ENCODE measurements around the gene CHRM5.
"Not testable (repeated sequence)": the region's sequence is repeated elsewhere in the genome, so short reads cannot be mapped to it uniquely, and the experiment has no call there.

DNA sequence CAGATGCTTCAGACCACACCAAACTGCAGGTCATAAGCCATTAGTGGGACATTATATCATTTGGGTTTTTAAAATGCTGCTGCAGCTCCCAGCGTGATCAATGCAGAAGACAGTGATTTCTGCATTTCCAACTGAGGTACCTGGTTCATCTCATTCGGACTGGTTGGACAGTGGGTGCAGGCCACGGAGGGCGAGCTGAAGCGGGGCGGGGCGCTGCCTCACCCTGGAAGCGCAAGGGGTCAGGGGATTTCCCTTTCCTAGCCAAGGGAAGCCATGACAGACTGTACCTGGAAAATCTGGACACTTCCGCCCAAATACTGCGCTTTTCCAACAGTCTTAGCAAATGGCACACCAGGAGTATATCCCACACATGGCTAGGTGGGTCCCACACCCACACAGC, 27.4 kb downstream of the CHRM5 start:
- TF ChIP-seq, protein P1, sequence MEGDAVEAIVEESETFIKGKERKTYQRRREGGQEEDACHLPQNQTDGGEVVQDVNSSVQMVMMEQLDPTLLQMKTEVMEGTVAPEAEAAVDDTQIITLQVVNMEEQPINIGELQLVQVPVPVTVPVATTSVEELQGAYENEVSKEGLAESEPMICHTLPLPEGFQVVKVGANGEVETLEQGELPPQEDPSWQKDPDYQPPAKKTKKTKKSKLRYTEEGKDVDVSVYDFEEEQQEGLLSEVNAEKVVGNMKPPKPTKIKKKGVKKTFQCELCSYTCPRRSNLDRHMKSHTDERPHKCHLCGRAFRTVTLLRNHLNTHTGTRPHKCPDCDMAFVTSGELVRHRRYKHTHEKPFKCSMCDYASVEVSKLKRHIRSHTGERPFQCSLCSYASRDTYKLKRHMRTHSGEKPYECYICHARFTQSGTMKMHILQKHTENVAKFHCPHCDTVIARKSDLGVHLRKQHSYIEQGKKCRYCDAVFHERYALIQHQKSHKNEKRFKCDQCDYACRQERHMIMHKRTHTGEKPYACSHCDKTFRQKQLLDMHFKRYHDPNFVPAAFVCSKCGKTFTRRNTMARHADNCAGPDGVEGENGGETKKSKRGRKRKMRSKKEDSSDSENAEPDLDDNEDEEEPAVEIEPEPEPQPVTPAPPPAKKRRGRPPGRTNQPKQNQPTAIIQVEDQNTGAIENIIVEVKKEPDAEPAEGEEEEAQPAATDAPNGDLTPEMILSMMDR (IDR thresholded peaks at IDR 0.05; ENCODE audit: poor library complexity): not testable (repeated sequence)
- not testable (repeated sequence) for TF ChIP-seq EZH2 (IDR thresholded peaks at IDR 0.05; ENCODE audit: borderline replicate concordance); EZH2phosphoT487 (IDR thresholded peaks at IDR 0.05; ENCODE audit: low read depth, severe bottlenecking, unreplicated experiment)
